ENCODE results near the gene ERO1A. TPM values are rescaled to one million over a fixed set of nuclear protein-coding genes. Genes with fewer than 3 reads are reported as not detected.

Gene ERO1A
- total RNA-seq, 1 donor from 2014 or later: 31.5 TPM

DNA sequence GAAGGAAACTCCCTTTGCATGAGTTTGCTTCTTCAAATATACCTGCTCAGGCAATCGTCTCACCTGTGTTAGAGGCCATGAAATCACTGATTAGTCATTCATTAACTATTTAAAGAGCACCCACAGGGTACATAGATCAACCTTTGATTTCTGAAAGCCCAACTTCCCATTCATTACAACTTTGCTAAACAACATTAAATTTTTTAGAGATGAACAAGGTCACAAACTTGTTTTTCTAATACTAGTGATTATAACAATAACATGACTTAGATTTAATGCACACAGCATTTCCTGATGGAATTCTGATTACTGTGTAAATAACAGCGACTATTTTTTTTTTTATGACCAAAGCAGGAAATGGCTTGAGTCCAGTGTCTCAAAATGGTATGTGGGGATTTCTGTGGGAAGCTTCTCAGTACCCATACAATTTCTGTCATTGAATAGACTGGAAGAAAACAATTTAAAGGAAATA lies 5.4 kb upstream of the ERO1A start:
- Mint-ChIP-seq H3K4me3 (no peak overlapping the region), H3K27me3 (peaks cover 2% of the 10 kb centered on the region), H3K9me3 (no peaks in the 10 kb centered on the region), H3K4me1 (peaks cover 2% of the 10 kb centered on the region), H3K36me3 (ENCODE audit: low read depth) (peaks cover 2% of the 10 kb centered on the region), H3K27ac (no peak overlapping the region)
- intact Hi-C loops (cut with micrococcal nuclease): no loop called here
- ATAC-seq (ENCODE audit: low read depth) (no peak), DNase-seq (no peak)
- no peak for TF ChIP-seq CTCF (IDR thresholded peaks at IDR 0.05)
- CTCF ChIA-PET: no interaction called here
- POLR2A ChIA-PET: no interaction called here

DNA sequence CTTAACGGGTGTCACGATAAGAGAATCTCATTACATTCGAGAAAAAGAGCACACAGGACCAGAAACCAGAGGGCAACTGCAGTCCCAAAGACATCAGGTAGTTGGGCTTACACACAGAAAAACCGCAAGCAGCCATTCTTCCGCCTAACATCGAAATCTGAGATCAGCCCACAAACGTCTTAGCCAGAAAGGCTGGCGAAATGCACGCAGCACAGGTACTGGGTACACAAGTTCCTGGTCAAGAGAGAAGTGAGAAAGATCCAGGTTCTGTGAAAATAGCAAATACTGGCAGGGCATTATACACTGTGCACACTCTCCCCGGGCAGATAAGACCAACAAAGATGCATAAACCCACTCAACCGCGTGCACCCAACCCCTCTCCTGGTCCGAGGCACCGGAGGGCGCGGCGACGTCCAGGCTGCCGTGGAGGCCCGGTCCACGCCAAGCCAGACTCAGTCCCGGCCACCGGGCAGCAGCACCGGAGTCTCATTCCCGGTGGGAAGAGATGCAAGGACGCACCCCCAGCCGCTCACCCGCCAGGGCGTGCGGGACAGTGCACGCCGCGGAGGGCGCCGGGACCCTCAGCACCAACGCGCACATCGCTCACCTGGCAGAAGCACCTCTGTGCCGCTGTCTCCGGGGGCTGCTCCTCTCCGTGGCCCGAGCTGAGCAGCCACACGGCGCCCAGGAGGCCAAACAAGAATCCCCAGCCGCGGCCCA lies 437 bp downstream of the ERO1A start:
- peaks cover 6% of the 10 kb centered on the region for H3K36me3 Mint-ChIP-seq (ENCODE audit: low read depth)
- peaks cover 30% of the 10 kb centered on the region for H3K4me1 Mint-ChIP-seq
- H3K9me3 Mint-ChIP-seq: no peaks in the 10 kb centered on the region
- H3K27me3 Mint-ChIP-seq: no peaks in the 10 kb centered on the region
- ATAC-seq (ENCODE audit: low read depth) (peak; percentile 51), DNase-seq (no peak)
- H3K27ac Mint-ChIP-seq: peak overlapping the region; percentile 94
- intact Hi-C loops (cut with micrococcal nuclease): loop anchor here (1.0 to 5.0 kb wide), 5 partner anchors 12 to 368 kb away; partner anchors contain the start of genes GNPNAT1, PSMC6 and STYX
- ChIA-PET POLR2A (interaction anchor here (0.6 to 1.5 kb wide), 4 partner anchors 10 to 53 kb away, joined by 3 to 7 read pairs (median 6); partner anchors contain the start of genes PSMC6 and STYX), CTCF (no interaction called here)
- H3K4me3 Mint-ChIP-seq: peak overlapping the region; percentile 99
- no peak for TF ChIP-seq CTCF (IDR thresholded peaks at IDR 0.05)

GRCh38 chr14:52693532-52693931 lies 1.8 kb downstream of the ERO1A start:
- H3K9me3 Mint-ChIP-seq: no peaks in the 10 kb centered on the region
- H3K27ac Mint-ChIP-seq: no peak overlapping the region
- TF ChIP-seq CTCF (IDR thresholded peaks at IDR 0.05): no peak
- H3K4me1 Mint-ChIP-seq: peaks cover 32% of the 10 kb centered on the region
- no peak overlapping the region for H3K4me3 Mint-ChIP-seq
- CTCF ChIA-PET: no interaction called here
- no peaks in the 10 kb centered on the region for H3K27me3 Mint-ChIP-seq
- intact Hi-C loops (cut with micrococcal nuclease): no loop called here
- H3K36me3 Mint-ChIP-seq (ENCODE audit: low read depth): peaks cover 6% of the 10 kb centered on the region
- DNase-seq (no peak), ATAC-seq (ENCODE audit: low read depth) (no peak)
- POLR2A ChIA-PET: no interaction called here

DNA sequence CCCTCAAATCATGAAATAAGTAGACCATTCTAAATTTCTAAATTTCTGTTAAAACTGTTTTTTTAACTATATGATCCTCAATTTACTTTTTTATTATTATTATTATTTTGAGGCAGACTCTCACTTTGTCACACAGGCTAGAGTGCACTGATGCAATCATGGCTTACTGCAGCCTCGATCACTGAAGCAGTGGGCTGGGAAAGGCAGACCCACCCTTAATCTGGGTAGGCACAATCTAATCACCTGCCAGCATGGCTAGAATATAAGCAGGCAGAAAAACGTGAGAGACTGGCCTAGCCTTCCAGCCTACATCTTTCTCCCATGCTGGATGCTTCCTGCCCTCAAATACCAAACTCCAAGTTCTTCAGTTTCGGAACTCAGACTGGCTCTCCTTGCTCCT lies 2.3 kb downstream of the ERO1A start:
- ATAC-seq (ENCODE audit: low read depth) (no peak), DNase-seq (no peak)
- CTCF ChIA-PET: no interaction called here
- Mint-ChIP-seq H3K27me3 (no peaks in the 10 kb centered on the region), H3K4me3 (no peak overlapping the region), H3K4me1 (peaks cover 36% of the 10 kb centered on the region), H3K27ac (no peak overlapping the region), H3K9me3 (no peaks in the 10 kb centered on the region), H3K36me3 (ENCODE audit: low read depth) (peaks cover 6% of the 10 kb centered on the region)
- no peak for TF ChIP-seq CTCF (IDR thresholded peaks at IDR 0.05)
- intact Hi-C loops (cut with micrococcal nuclease): no loop called here
- POLR2A ChIA-PET: no interaction called here

DNA sequence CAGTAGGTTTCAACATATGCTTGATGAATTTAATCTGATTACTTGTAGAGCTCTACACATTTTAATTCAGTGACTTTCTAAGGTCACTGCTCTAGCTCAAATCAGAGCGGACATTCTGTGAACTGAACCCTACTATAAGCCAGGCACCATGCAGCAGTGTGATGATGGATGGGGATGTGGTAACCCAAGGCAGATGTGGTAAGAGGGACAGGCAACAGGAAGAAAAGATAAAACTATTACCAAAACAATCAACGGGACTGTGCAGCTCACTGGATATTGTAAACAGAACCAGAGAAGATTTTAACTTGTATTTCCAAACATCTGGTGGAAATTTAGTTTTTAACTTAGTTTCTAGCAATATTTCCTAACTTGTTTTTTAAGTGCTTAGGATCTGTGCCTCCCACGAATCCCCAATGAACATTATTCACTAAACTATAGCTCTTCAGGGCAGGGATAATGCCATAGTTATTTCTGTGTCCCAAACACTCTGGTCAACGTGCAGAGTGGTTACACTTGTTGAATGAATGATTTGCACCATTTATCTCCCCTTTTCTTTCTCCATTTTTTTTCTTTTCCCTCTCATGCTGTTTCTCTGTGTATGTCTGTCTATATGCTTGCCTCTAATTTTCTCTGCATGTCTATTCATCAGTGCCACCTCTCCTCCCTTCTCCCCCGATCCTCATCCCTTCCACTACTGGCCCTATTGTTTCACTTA lies 3.0 kb downstream of the ERO1A start:
- H3K36me3 Mint-ChIP-seq (ENCODE audit: low read depth): peaks cover 6% of the 10 kb centered on the region
- ATAC-seq (ENCODE audit: low read depth) (no peak), DNase-seq (no peak)
- no peaks in the 10 kb centered on the region for H3K9me3 Mint-ChIP-seq
- ChIA-PET POLR2A (interaction anchor here (1.2 kb wide), 1 partner anchor 36 kb away, joined by 3 read pairs; no protein-coding TSS in a partner anchor), CTCF (no interaction called here)
- H3K4me3 Mint-ChIP-seq: no peak overlapping the region
- no peak overlapping the region for H3K27ac Mint-ChIP-seq
- no peak for TF ChIP-seq CTCF (IDR thresholded peaks at IDR 0.05)
- H3K4me1 Mint-ChIP-seq: peaks cover 39% of the 10 kb centered on the region
- intact Hi-C loops (cut with micrococcal nuclease): no loop called here
- H3K27me3 Mint-ChIP-seq: no peaks in the 10 kb centered on the region
